Fibroblast of skin of abdomen (primary cell): ENCODE data around the gene OTOGL.
A peak's percentile ranks its signal among the peaks of the same experiment; 100 is the strongest.

Experiments used
- DNase-seq: peaks from one replicate; pipeline ENCODE4 v3.0.0-alpha.2; 2013

OTOGL gene

GRCh38 chr12:80381121-80381520 is 281.8 kb downstream of the OTOGL start:
- DNase-seq = no peak

- DNase-seq = no peak
Measured at GRCh38 chr12:80382254-80382653, 282.9 kb downstream of the OTOGL start.

GRCh38 chr12:80400571-80400991 is 301.2 kb downstream of the OTOGL start:
- DNase-seq = peak; percentile 9

- DNase-seq = no peak
Measured at GRCh38 chr12:80401191-80401590, 301.9 kb downstream of the OTOGL start.

GRCh38 chr12:80404629-80405028 is 305.3 kb downstream of the OTOGL start:
- DNase-seq = no peak

GRCh38 chr12:80406253-80406652 is 306.9 kb downstream of the OTOGL start:
- no peak for DNase-seq

GRCh38 chr12:80411787-80412186 is 312.4 kb downstream of the OTOGL start:
- DNase-seq = no peak

- peak; percentile 59 for DNase-seq
Measured at GRCh38 chr12:80412343-80412953, 313.1 kb downstream of the OTOGL start.

GRCh38 chr12:80413462-80413861 is 314.1 kb downstream of the OTOGL start:
- no peak for DNase-seq

GRCh38 chr12:80415466-80415865 is 316.1 kb downstream of the OTOGL start:
- no peak for DNase-seq

- peak; percentile 67 for DNase-seq
Measured at GRCh38 chr12:80419644-80420043, 320.3 kb downstream of the OTOGL start.

GRCh38 chr12:80420075-80420474 is 320.7 kb downstream of the OTOGL start:
- no peak for DNase-seq

GRCh38 chr12:80422550-80422949 is 323.2 kb downstream of the OTOGL start:
- peak; percentile 78 for DNase-seq
